Mucosa of stomach (tissue), 1 donor: ENCODE data around the gene RNASE4.
"Not testable (repeated sequence)": the region's sequence is repeated elsewhere in the genome, so short reads cannot be mapped to it uniquely, and the experiment has no call there.

Source experiments
- H3K27me3 ChIP-seq: one replicate; pipeline ENCODE4 v1.7.0; 2013; ENCODE audit warnings: mild to moderate bottlenecking, low read length; ENCODE audit not compliant: control insufficient read depth, insufficient read depth
- H3K36me3 ChIP-seq: one replicate; pipeline ENCODE4 v1.7.0; 2013; ENCODE audit warnings: low read length; ENCODE audit not compliant: control insufficient read depth, insufficient read depth
- H3K4me1 ChIP-seq: one replicate; pipeline ENCODE4 v1.7.0; 2013; ENCODE audit warnings: mild to moderate bottlenecking, low read length; ENCODE audit not compliant: control insufficient read depth, insufficient read depth
- H3K4me3 ChIP-seq: one replicate; pipeline ENCODE4 v1.7.0; 2013; ENCODE audit warnings: low read length
- H3K9ac ChIP-seq: one replicate; pipeline ENCODE4 v1.7.0; 2013; ENCODE audit warnings: mild to moderate bottlenecking, low read length, moderate library complexity
- H3K9me3 ChIP-seq: one replicate; pipeline ENCODE4 v1.7.0; 2013; ENCODE audit warnings: mild to moderate bottlenecking, low read length, moderate library complexity; ENCODE audit not compliant: control insufficient read depth
- donor health status: Pancreatic carcinoma.

Gene RNASE4

GRCh38 chr14:20712904-20713303, 28.5 kb downstream of the RNASE4 start:
- Histone ChIP-seq H3K27me3 (no peaks in the 10 kb centered on the region), H3K9ac (no peak overlapping the region), H3K4me1 (peaks cover 51% of the 10 kb centered on the region), H3K36me3 (no peaks in the 10 kb centered on the region), H3K4me3 (no peak overlapping the region), H3K9me3 (no peaks in the 10 kb centered on the region)

DNA sequence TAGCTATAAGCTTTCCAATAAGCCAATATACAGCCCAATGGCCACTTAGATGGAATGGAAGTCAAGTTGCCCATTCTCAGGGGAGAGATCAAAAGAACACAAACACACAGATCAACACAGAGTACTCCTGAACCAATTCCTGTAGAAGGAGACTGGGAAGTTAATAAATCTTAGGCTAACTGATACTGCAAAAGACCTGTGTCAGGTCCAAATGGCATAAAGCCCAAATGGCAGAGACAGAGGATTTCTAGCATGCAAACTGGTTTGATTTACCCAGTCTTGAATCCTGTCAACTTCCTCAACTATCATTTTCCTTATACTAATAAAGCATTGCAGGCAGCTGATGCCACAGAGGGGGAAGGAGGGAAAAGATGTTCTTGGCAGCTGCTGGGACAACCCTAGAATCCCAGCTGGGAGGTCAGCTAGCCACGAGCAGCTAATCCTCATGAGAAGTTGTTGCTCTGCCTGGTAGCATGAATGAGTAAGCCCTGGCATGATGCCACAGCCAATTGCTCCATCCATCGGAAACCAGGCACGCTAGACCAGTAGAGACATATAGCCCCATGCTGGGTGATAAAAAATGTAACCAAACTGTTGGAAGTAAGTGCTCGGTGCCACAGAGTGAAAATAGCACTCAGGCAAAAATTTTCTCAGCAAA, 30.4 kb downstream of the RNASE4 start:
- no peak overlapping the region for H3K4me3 ChIP-seq
- peaks cover 66% of the 10 kb centered on the region for H3K4me1 ChIP-seq
- H3K36me3 ChIP-seq: no peaks in the 10 kb centered on the region
- no peak overlapping the region for H3K9ac ChIP-seq
- H3K9me3 ChIP-seq: no peaks in the 10 kb centered on the region
- no peaks in the 10 kb centered on the region for H3K27me3 ChIP-seq

DNA sequence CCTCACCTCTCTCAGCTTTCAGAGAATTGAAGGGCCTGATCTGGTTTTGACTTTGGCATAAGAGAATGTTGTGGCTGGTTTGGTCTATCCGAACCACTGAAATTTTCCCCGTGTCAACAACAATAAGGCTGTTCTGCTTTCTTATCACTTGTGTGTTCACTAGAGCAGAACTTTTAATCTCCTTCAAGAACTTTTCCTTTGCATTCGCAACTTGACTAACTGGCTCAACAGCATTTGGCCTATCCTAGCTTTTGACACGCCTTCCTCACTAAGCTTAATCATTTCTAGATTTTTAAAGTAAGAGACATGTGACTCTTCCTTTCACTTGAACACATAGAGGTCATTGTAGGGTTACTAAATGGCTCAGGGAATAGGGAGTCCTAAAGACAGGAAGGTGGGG, 35.4 kb downstream of the RNASE4 start:
- Histone ChIP-seq H3K27me3 (no peaks in the 10 kb centered on the region), H3K9me3 (no peaks in the 10 kb centered on the region), H3K4me1 (peaks cover 33% of the 10 kb centered on the region), H3K36me3 (no peaks in the 10 kb centered on the region), H3K9ac (no peak overlapping the region), H3K4me3 (no peak overlapping the region)

DNA sequence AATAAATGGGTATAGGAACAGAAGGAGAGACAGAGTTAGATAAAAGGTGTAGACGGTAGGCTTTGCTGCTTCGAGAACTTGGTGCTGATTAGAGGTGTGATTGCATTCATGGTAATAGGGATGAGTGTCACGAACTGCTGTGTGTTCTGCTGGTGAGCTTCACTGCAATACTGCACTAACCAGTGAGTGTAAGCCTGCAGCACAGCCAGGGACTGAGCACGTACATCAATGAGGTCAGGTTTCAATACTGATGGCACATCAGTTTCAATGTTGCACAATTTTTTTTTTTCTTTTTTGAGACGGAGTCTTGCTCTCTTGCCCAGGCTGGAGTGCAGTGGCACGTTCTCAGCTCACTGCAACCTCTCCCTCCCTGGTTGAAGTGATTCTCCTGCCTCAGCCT, 36.4 kb downstream of the RNASE4 start:
- Histone ChIP-seq H3K36me3 (no peaks in the 10 kb centered on the region), H3K4me3 (no peak overlapping the region), H3K27me3 (no peaks in the 10 kb centered on the region), H3K9ac (no peak overlapping the region), H3K4me1 (peaks cover 26% of the 10 kb centered on the region), H3K9me3 (no peaks in the 10 kb centered on the region)

DNA sequence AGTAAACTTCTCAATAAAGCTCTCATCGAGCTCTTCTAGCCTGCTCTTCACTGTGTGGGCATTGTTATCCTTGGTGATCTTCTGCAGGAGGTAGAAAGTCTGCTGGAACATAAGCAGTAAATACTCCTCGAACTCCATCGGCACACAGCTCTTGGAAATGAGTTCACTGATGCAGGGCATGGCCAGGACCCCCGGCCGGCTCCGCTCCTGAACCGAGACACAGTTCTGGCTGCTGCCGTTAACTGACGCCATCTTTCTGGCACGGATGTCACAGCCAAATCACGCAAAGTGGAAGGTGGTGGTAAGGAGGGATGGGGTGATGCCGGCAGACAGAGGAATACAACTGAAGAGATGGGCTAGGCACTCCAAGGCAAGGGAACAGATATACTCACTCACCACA, 37.7 kb downstream of the RNASE4 start:
- Histone ChIP-seq H3K36me3 (no peaks in the 10 kb centered on the region), H3K4me3 (no peak overlapping the region), H3K4me1 (peaks cover 35% of the 10 kb centered on the region), H3K27me3 (no peaks in the 10 kb centered on the region), H3K9ac (no peak overlapping the region), H3K9me3 (no peaks in the 10 kb centered on the region)

DNA sequence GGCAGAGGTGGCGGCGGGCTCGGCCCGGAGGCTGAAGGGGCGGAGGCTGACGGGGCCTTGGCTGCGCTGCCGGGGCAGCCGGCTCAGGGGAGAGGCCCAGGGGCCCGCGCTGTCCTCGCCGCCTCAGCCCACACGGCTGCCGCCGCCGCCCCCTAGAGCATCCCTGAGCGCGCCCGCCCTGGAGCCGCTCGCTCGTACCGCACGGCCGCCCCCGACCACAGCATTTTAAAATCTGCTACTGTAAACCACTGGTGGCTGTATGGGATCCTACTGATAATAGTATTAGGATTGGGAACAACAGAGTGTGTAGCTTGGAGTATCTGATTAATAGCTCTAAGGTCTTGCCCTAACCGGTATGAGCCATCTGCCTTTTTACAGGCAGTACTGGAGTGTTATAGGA, 39.1 kb downstream of the RNASE4 start:
- Histone ChIP-seq H3K36me3 (no peaks in the 10 kb centered on the region), H3K9ac (no peak overlapping the region), H3K4me3 (no peak overlapping the region), H3K4me1 (peaks cover 31% of the 10 kb centered on the region), H3K27me3 (no peaks in the 10 kb centered on the region), H3K9me3 (no peaks in the 10 kb centered on the region)

DNA sequence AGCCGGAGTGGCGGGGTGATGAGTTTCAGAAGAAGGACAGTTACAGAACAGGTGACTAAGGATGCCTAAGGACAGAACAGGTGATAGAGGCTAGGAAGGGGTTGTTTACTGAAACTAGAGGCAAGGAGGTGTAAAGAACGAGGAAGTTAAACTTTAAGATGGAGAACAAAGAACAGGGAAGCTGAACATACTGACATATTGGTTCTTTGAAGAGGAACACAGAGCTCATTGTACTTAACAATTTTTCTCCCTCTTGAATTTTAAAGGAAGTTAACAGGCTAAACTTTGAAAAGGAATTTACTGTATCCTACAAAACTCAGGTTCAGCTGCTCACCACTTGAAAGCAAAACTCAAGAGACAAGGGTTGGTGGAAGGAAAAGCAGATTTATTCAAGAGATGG, 41.8 kb downstream of the RNASE4 start:
- not testable (repeated sequence) for H3K4me1 ChIP-seq, H3K27me3 ChIP-seq, H3K4me3 ChIP-seq, H3K9ac ChIP-seq, H3K9me3 ChIP-seq, H3K36me3 ChIP-seq

GRCh38 chr14:20726531-20726930, 42.2 kb downstream of the RNASE4 start:
- no peaks in the 10 kb centered on the region for H3K27me3 ChIP-seq
- H3K36me3 ChIP-seq: no peaks in the 10 kb centered on the region
- no peak overlapping the region for H3K4me3 ChIP-seq
- H3K9ac ChIP-seq: no peak overlapping the region
- peaks cover 8% of the 10 kb centered on the region for H3K4me1 ChIP-seq
- H3K9me3 ChIP-seq: no peaks in the 10 kb centered on the region

DNA sequence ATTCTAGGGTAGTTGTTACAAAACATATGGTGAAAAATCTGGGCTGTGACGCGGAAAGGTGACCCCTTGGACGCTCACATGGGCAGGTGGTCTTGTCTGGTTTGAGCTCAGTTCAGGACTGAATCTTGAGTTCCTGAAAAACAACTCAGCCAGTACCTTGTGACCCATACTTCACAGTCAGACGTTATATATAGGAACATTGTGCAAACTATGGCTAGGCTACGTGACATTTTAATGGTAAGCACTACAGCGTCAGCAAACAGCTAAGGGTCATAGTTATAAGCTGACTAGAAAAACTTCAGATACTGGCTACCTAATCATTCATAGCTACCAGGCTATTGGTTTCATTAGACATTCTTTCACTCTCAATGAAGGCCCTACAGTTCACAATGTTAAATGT, 46.5 kb downstream of the RNASE4 start:
- Histone ChIP-seq H3K4me1 (peaks cover 8% of the 10 kb centered on the region), H3K27me3 (no peaks in the 10 kb centered on the region), H3K9ac (no peak overlapping the region)

DNA sequence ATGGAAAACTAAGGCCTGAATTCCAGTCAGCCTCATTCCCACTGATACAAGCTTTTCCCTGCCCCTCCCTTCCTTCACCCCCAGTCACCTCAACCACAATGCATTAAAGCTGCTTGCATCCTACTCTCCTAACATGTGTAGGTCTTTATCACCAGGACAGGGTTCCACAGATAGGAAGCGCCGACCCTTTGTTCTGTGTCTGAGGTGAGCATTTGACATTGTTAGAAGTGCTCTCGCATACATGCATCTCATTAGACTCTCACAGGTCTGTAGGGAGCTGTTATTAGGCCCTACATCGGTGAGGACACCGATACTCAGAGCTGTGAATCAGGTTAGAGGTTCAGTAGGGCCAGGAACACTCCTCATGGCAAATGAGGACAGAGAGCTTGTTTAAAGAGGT, 48.1 kb downstream of the RNASE4 start:
- Histone ChIP-seq H3K36me3 (no peaks in the 10 kb centered on the region), H3K9me3 (no peaks in the 10 kb centered on the region), H3K4me1 (no peaks in the 10 kb centered on the region), H3K27me3 (no peaks in the 10 kb centered on the region), H3K9ac (no peak overlapping the region), H3K4me3 (no peak overlapping the region)

More for the DNA sequence above, 46.5 kb downstream of the RNASE4 start:
- H3K4me3 ChIP-seq: no peak overlapping the region
- H3K9me3 ChIP-seq: no peaks in the 10 kb centered on the region
- H3K36me3 ChIP-seq: no peaks in the 10 kb centered on the region

DNA sequence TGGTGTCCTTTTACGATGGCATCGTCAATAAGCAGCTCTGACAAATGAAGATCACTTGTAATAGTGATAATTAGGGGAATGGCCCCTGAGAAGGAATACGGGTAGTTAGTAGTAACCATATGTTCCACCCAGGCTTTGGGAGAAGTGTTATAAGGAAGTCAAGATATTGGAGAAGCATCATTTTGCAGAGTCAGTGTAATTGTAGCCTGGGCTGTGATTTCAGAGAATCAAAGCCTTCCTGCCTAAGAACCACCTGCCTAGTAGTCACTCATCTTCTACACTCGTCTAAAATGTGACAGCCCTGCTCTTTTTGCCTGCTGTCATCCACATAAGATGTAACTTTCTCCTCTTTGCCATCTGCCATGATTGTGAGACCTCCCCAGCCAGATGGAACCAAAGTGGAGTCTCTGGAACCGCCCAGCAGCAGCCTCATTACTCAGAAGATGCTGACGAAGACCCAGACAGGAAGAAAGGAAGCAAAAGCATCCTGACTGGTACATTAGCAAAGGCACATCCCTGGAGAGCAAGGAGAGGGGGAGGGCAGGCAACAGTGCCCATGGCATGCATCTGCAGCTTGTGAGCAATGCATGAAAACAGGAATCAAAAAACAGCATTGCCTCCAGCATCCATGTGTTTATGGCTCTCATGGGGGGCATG, 48.7 kb downstream of the RNASE4 start:
- H3K36me3 ChIP-seq: no peaks in the 10 kb centered on the region
- no peaks in the 10 kb centered on the region for H3K4me1 ChIP-seq
- H3K9me3 ChIP-seq: no peaks in the 10 kb centered on the region
- H3K27me3 ChIP-seq: no peaks in the 10 kb centered on the region
- H3K9ac ChIP-seq: no peak overlapping the region
- no peak overlapping the region for H3K4me3 ChIP-seq

DNA sequence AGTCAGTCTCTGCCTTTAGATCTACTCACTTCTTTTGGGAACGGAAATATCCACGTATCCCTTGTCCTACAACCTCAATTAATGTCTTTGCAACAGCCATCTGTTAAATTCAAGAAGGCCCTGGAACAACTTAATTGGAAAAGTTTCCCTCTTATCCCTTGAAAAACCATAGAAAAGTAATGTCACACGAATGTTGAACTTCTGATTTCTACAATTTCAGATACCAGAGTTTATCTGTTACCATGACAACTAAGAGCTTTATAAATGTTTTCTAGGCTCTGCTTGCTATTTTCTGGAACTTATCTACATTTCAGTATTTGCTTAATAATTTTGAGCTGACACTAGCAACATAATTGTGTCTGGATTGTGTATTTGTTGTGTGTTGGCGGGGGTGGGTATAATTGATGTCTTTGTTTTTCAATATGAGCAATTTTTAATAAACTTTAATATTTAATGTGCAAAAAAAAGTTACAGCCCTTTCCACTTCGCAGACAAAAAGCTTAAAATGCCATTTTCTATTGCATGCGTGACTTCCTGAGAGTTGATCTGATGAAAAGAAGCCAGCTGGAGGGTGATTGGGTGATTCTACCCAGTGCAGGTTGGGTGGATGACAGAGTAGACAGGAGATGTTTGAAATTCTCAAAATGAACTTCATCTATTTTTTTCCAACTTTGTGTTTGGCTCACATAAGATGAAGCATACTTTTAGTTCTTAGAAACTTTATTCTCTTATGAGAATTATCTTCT, 49.5 kb downstream of the RNASE4 start:
- Histone ChIP-seq H3K4me3 (no peak overlapping the region), H3K36me3 (no peaks in the 10 kb centered on the region), H3K9me3 (no peaks in the 10 kb centered on the region), H3K4me1 (no peaks in the 10 kb centered on the region), H3K27me3 (no peaks in the 10 kb centered on the region), H3K9ac (no peak overlapping the region)
